HCT116 (cell line): Measurements from ENCODE around the gene SLC22A8. TPM values are rescaled to one million over a fixed set of nuclear protein-coding genes. Genes with fewer than 3 reads are reported as not detected.

Source experiments
- ATAC-seq: fragments of 200-7000 bp; cut with Tn5 transposase; 2 replicates; pipeline ENCODE4 v1.9.1; 2020; ENCODE audit warnings: mild to moderate bottlenecking, moderate library complexity
- BruUV-seq: library from RNA; stranded (reverse); fragments of 400-500 nt; replicated peaks from 2 replicates; lab custom pipeline; 2021; lab: Mats Ljungman, UMichigan
- CTCF ChIA-PET: fragments of 300-600 bp; sonication (Branson Sonifier 250); formaldehyde crosslinking; loops from one replicate; lab custom pipeline; 2021; ENCODE audit warnings: antibody characterized with exemption; lab: Charles Lee
- POLR2A ChIA-PET: fragments of 300-600, 350-600 bp; sonication (Branson Sonifier 250); formaldehyde crosslinking; loops from one replicate; lab custom pipeline; 2021; ENCODE audit warnings: antibody characterized with exemption; lab: Charles Lee
- RAD21 ChIA-PET, 2 experiments: fragments of 300-600 bp; sonication (Branson Sonifier 250); formaldehyde crosslinking; loops; one replicate each; lab custom pipeline; 2023; ENCODE audit warnings: low total read pairs in 2 of 2; ENCODE audit not compliant: uncharacterized antibody in 2 of 2, unreplicated experiment in 2 of 2, low non-redundant PET in 1 of 2; lab: Charles Lee
- DNase-seq: peaks from one replicate; pipeline ENCODE4 v3.0.0-alpha.2; 2010; ENCODE audit warnings: low read depth, low spot score
- H2AFZ ChIP-seq: fragments of 200-600 bp; shearing (Covaris generic), sonication (generic); 2 replicates; pipeline ENCODE4 v1.6.1; 2017; ENCODE audit warnings: low read depth, mixed run types, mixed read lengths, antibody characterized with exemption, low read length; ENCODE audit not compliant: poor library complexity, severe bottlenecking
- H3K27ac ChIP-seq: 2 replicates; pipeline ENCODE4 v1.5.1; 2012; ENCODE audit warnings: low read depth, low read length
- H3K27me3 ChIP-seq: fragments of 200-600 bp; sonication (generic); 2 replicates; pipeline ENCODE4 v1.6.1; 2016; ENCODE audit warnings: mixed run types, low read length, mixed read lengths; ENCODE audit not compliant: insufficient read depth
- H3K36me3 ChIP-seq, 2 experiments: fragments of 200-500 bp in 1 of 2; fragments of 200-600 bp in 1 of 2; sonication (Bioruptor generic) in 1 of 2; sonication (generic) in 1 of 2; 2 replicates each; pipeline versions ENCODE4 v1.5.1 to v1.6.1; 2014 to 2016; ENCODE audit warnings: low read length in 2 of 2, inconsistent platforms in 1 of 2, mixed read lengths in 1 of 2, mixed run types in 1 of 2; ENCODE audit not compliant: insufficient read depth in 2 of 2, control insufficient read depth in 1 of 2
- H3K4me1 ChIP-seq, 2 experiments: fragments of 200-600 bp in 1 of 2; sonication (generic) in 1 of 2; 2 replicates each; pipeline versions ENCODE4 v1.5.1 to v1.6.1; 2012 to 2017; ENCODE audit warnings: low read length in 2 of 2, inconsistent platforms in 1 of 2, mild to moderate bottlenecking in 1 of 2, mixed read lengths in 1 of 2, mixed run types in 1 of 2, moderate library complexity in 1 of 2; ENCODE audit not compliant: insufficient read depth in 2 of 2, control insufficient read depth in 1 of 2
- H3K4me2 ChIP-seq: fragments of 200-600 bp; sonication (generic); 2 replicates; pipeline ENCODE4 v1.6.1; 2017; ENCODE audit warnings: mixed run types, low read length, mixed read lengths
- H3K4me3 ChIP-seq, 2 experiments: fragments of 200-600 bp in 1 of 2; sonication (generic) in 1 of 2; replicated peaks in 1 of 2; 2 replicates each; pipeline ENCODE4 v1.5.1; 2011 to 2016; ENCODE audit warnings: low read length in 2 of 2, control low read depth in 1 of 2, low read depth in 1 of 2, mild to moderate bottlenecking in 1 of 2, mixed read lengths in 1 of 2, mixed run types in 1 of 2
- H3K79me2 ChIP-seq: fragments of 200-600 bp; sonication (generic); 2 replicates; pipeline ENCODE4 v1.6.1; 2017; ENCODE audit warnings: mild to moderate bottlenecking, mixed run types, low read length, moderate library complexity, mixed read lengths; ENCODE audit not compliant: insufficient read depth
- H3K9ac ChIP-seq: fragments of 200-600 bp; sonication (generic); 2 replicates; pipeline ENCODE4 v1.6.1; 2016; ENCODE audit warnings: low read length, mixed read lengths
- H3K9me2 ChIP-seq: fragments of 200-600 bp; sonication (generic), shearing (Covaris generic); 2 replicates; pipeline ENCODE4 v1.6.1; 2017; ENCODE audit warnings: mixed run types, mild to moderate bottlenecking, moderate library complexity; ENCODE audit not compliant: insufficient read depth
- H3K9me3 ChIP-seq, 2 experiments: fragments of 200-500 bp in 1 of 2; fragments of 200-600 bp in 1 of 2; sonication (Bioruptor generic) in 1 of 2; sonication (generic) in 1 of 2; 2 replicates each; pipeline ENCODE4 v1.6.1; 2014 to 2017; ENCODE audit warnings: low read length in 2 of 2, mixed read lengths in 2 of 2, inconsistent platforms in 1 of 2, low read depth in 1 of 2, mild to moderate bottlenecking in 1 of 2, mixed run types in 1 of 2, moderate library complexity in 1 of 2; ENCODE audit not compliant: control insufficient read depth in 1 of 2, insufficient read depth in 1 of 2
- H4K20me1 ChIP-seq: fragments of 200-600 bp; sonication (generic), shearing (Covaris generic); 2 replicates; pipeline ENCODE4 v1.6.1; 2017; ENCODE audit warnings: mixed run types, mild to moderate bottlenecking, moderate library complexity; ENCODE audit not compliant: insufficient read depth
- ATF3 ChIP-seq: IDR thresholded peaks from 2 replicates; pipeline ENCODE4 v1.6.1; 2012
- CBX3 ChIP-seq: IDR thresholded peaks from 2 replicates; pipeline ENCODE4 v1.6.1; 2012; ENCODE audit warnings: low read depth
- EGR1 ChIP-seq: IDR thresholded peaks from 2 replicates; pipeline ENCODE4 v1.6.1; 2012; ENCODE audit warnings: low read depth
- ELF1 ChIP-seq: IDR thresholded peaks from 2 replicates; pipeline ENCODE4 v1.6.1; 2012; ENCODE audit warnings: low read depth, borderline replicate concordance
- POLR2A ChIP-seq: IDR thresholded peaks from 2 replicates; pipeline ENCODE4 v1.7.0; 2011; ENCODE audit warnings: borderline replicate concordance; ENCODE audit not compliant: insufficient read depth, insufficient read length; ENCODE audit errors: extremely low read depth
- SIN3A ChIP-seq: IDR thresholded peaks from 2 replicates; pipeline ENCODE4 v1.6.1; 2012; ENCODE audit warnings: low read depth
- SRF ChIP-seq: IDR thresholded peaks from 2 replicates; pipeline ENCODE4 v1.6.1; 2012; ENCODE audit warnings: low read depth
- YY1 ChIP-seq: IDR thresholded peaks from 2 replicates; pipeline ENCODE4 v1.6.1; 2011; ENCODE audit warnings: low read length, low read depth, moderate library complexity, mild to moderate bottlenecking; ENCODE audit not compliant: insufficient replicate concordance; ENCODE audit errors: extremely low read depth
- ZBTB33 ChIP-seq: IDR thresholded peaks from 2 replicates; pipeline ENCODE4 v1.6.1; 2011; ENCODE audit warnings: mild to moderate bottlenecking, low read length, moderate library complexity; ENCODE audit not compliant: insufficient replicate concordance; ENCODE audit errors: extremely low read depth
- ZFX ChIP-seq: fragments of 450-650 bp; IDR thresholded peaks from 2 replicates; pipeline ENCODE4 v1.6.1; 2017
- intact Hi-C: fragments of 100-400 bp; cut with micrococcal nuclease; formaldehyde crosslinking; loops from 2 replicates; pipeline ENCODE4 v1.10.0; 2022
- total RNA-seq: library from RNA; stranded (reverse); gene quantifications from one replicate; pipeline ENCODE4 v1.2.1, GENCODE V29; 2021; ENCODE audit not compliant: unreplicated experiment

Gene SLC22A8
- total RNA-seq, 1 experiment from 2014 or later: not detected

- Histone ChIP-seq H3K9ac (no peak overlapping the region), H3K27ac (no peak overlapping the region), H3K4me1 (no peaks in the 10 kb centered on the region), H3K9me3 (no peaks in the 10 kb centered on the region), H3K4me2 (no peak overlapping the region), H4K20me1 (no peaks in the 10 kb centered on the region), H3K9me2 (no peaks in the 10 kb centered on the region), H3K4me3 (no peak overlapping the region), H3K79me2 (no peaks in the 10 kb centered on the region), H3K27me3 (peaks cover 9% of the 10 kb centered on the region), H3K36me3 (no peaks in the 10 kb centered on the region), H2AFZ (no peak overlapping the region)
- BruUV-seq: no TSS peak
- ChIA-PET POLR2A (no interaction called here), RAD21 (no interaction called here), CTCF (no interaction called here)
- no peak for TF ChIP-seq CBX3
- no peak for TF ChIP-seq ZFX
- TF ChIP-seq SRF: no peak
- TF ChIP-seq ATF3: no peak
- intact Hi-C loops: no loop called here
- DNase-seq (no peak), ATAC-seq (no peak)
Observed at GRCh38 chr11:62985041-62985750, 30.4 kb downstream of the SLC22A8 start.

- H2AFZ ChIP-seq: no peak within 1 kb of the TSS
- ATAC-seq: no peak
- H3K36me3 ChIP-seq: no peaks in the 10 kb centered on the region
- no peak within 1 kb of the TSS for H3K4me2 ChIP-seq
- no peak within 1 kb of the TSS for H3K9ac ChIP-seq
- ChIA-PET CTCF (no interaction called here), POLR2A (no interaction called here), RAD21 (no interaction called here)
- H3K27ac ChIP-seq: no peak within 1 kb of the TSS
- H3K4me3 ChIP-seq: no peak within 1 kb of the TSS
- H3K27me3 ChIP-seq: peaks cover 9% of the 10 kb centered on the region
- H3K4me1 ChIP-seq: no peaks in the 10 kb centered on the region
- no peaks in the 10 kb centered on the region for H3K9me2 ChIP-seq
- no peak for TF ChIP-seq ELF1
- no peak for TF ChIP-seq SIN3A
- no peak for TF ChIP-seq ZBTB33
- TF ChIP-seq YY1: no peak
- TF ChIP-seq POLR2A: no peak
- no peak for TF ChIP-seq EGR1
- TF ChIP-seq, all 23 proteins: peak for 0
- Histone ChIP-seq H3K9me3 (no peaks in the 10 kb centered on the region), H3K79me2 (no peaks in the 10 kb centered on the region), H4K20me1 (no peaks in the 10 kb centered on the region)
- no peak for DNase-seq
- intact Hi-C loops: no loop called here
- no TSS peak for BruUV-seq
Observed at GRCh38 chr11:62984451-62984991, 31.1 kb downstream of the SLC22A8 start, which contains the start of gene SLC22A6. Gene SLC22A6 (minus strand): TSS chr11:62984967. CDS start chr11:62984690, 277 bp downstream.
